ENCODE measurements around the gene NUMB.
"Not testable (repeated sequence)": the region's sequence is repeated elsewhere in the genome, so short reads cannot be mapped to it uniquely, and the experiment has no call there.

Gene NUMB

GRCh38 chr14:73349091-73349490, 109.3 kb downstream of the NUMB start:
- DNase-seq: not testable (repeated sequence)

- DNase-seq: no peak
These were observed 114.0 kb downstream of the NUMB start for GRCh38 chr14:73344319-73344718.

GRCh38 chr14:73342670-73343069, 115.7 kb downstream of the NUMB start:
- no peak for DNase-seq

- no peak for DNase-seq
These were observed 118.3 kb downstream of the NUMB start for GRCh38 chr14:73339846-73340595.

- DNase-seq: no peak
These were observed 119.1 kb downstream of the NUMB start for GRCh38 chr14:73339206-73339605.

GRCh38 chr14:73338551-73338950, 119.8 kb downstream of the NUMB start:
- DNase-seq: no peak

- no peak for DNase-seq
These were observed 125.3 kb downstream of the NUMB start for GRCh38 chr14:73333031-73333430.

- no peak for DNase-seq
These were observed 132.6 kb downstream of the NUMB start for GRCh38 chr14:73325630-73326299.

- no peak for DNase-seq
These were observed 133.3 kb downstream of the NUMB start for GRCh38 chr14:73325063-73325462.

GRCh38 chr14:73324533-73324932, 133.8 kb downstream of the NUMB start:
- DNase-seq: no peak

- DNase-seq: no peak
These were observed 134.4 kb downstream of the NUMB start for GRCh38 chr14:73323896-73324399.

- DNase-seq: no peak
These were observed 145.2 kb downstream of the NUMB start for GRCh38 chr14:73313151-73313550.

GRCh38 chr14:73312687-73313086, 145.7 kb downstream of the NUMB start:
- no peak for DNase-seq

GRCh38 chr14:73311708-73312030, 146.7 kb downstream of the NUMB start:
- no peak for DNase-seq

- DNase-seq: not testable (repeated sequence)
These were observed 149.1 kb downstream of the NUMB start for GRCh38 chr14:73309207-73309606.

GRCh38 chr14:73307261-73307660, 151.1 kb downstream of the NUMB start:
- no peak for DNase-seq

GRCh38 chr14:73305499-73305898, 152.8 kb downstream of the NUMB start:
- DNase-seq: no peak

- no peak for DNase-seq
These were observed 163.0 kb downstream of the NUMB start for GRCh38 chr14:73295198-73295796.

- no peak for DNase-seq
These were observed 164.3 kb downstream of the NUMB start for GRCh38 chr14:73293782-73294781.

- DNase-seq: no peak
These were observed 168.1 kb downstream of the NUMB start for GRCh38 chr14:73290279-73290678.

- no peak for DNase-seq
These were observed 168.6 kb downstream of the NUMB start for GRCh38 chr14:73289729-73290128.

GRCh38 chr14:73289308-73289707, 169.0 kb downstream of the NUMB start:
- no peak for DNase-seq

- DNase-seq: no peak
These were observed 171.3 kb downstream of the NUMB start for GRCh38 chr14:73287071-73287470.
